Thyroid gland (tissue), 4 donors: ENCODE measurements around the gene DLK1. TPM values are rescaled to one million over a fixed set of nuclear protein-coding genes. Genes with fewer than 3 reads are reported as not detected.

Experiments
- DNase-seq, 2 donors: peaks; one replicate each; pipeline ENCODE4 v3.0.0-alpha.2; 2019
- H3K27ac ChIP-seq, 3 donors: fragments of 200-600 bp; sonication (generic); 1 replicate in 2 of 3; 2 replicates in 1 of 3; pipeline ENCODE4 v1.5.1; 2016 to 2019; ENCODE audit warnings: mild to moderate bottlenecking in 1 of 3, moderate library complexity in 1 of 3
- H3K27me3 ChIP-seq: fragments of 200-600 bp; sonication (generic); one replicate; pipeline ENCODE4 v1.5.1; 2019
- H3K36me3 ChIP-seq, 2 donors: fragments of 200-600 bp; sonication (generic); one replicate each; pipeline ENCODE4 v1.5.1; 2016 to 2019
- H3K4me1 ChIP-seq, 2 donors: fragments of 200-600 bp; sonication (generic); one replicate each; pipeline ENCODE4 v1.5.1; 2017 to 2019
- H3K4me3 ChIP-seq, 3 donors: fragments of 200-600 bp; sonication (generic); replicated peaks in 1 of 3; 1 replicate in 2 of 3; 2 replicates in 1 of 3; pipeline ENCODE4 v1.5.1; 2016; ENCODE audit warnings: mild to moderate bottlenecking in 1 of 3
- H3K9me3 ChIP-seq: fragments of 200-600 bp; sonication (generic); one replicate; pipeline ENCODE4 v1.5.1; 2017
- CTCF ChIP-seq, 6 experiments: fragments of 200-600 bp in 3 of 6; fragments of 450-650 bp in 3 of 6; sonication (generic) in 3 of 6; IDR thresholded peaks; one replicate each; pipeline ENCODE4 v1.5.1; 2016 to 2019; ENCODE audit warnings: antibody characterized with exemption in 6 of 6, mild to moderate bottlenecking in 2 of 6, inconsistent platforms in 1 of 6, moderate library complexity in 1 of 6
- POLR2A ChIP-seq, 2 donors: fragments of 450-650 bp; IDR thresholded peaks; one replicate each; pipeline ENCODE4 v1.6.1; 2017; ENCODE audit warnings: antibody characterized with exemption in 2 of 2, mild to moderate bottlenecking in 2 of 2, moderate library complexity in 1 of 2
- WGBS, 2 donors: methylation state at CpG; one replicate each; pipeline ENCODE4 v1.1.5; 2017; 5-methylcytosine and 5-hydroxymethylcytosine counted together
- intact Hi-C: fragments of 100-400 bp; cut with DNase I; formaldehyde crosslinking; loops from one replicate; pipeline ENCODE4 v1.15.1; 2023
- total RNA-seq, 4 donors: library from RNA; depleted of rRNA; stranded (reverse); fragments of >200 nt; gene quantifications; one replicate each; pipeline ENCODE4 v1.2.3, GENCODE V29; 2016

The DLK1 gene
- total RNA-seq, 4 donors from 2014 or later: 0.40 TPM; not detected in 3

GRCh38 chr14:100734031-100734990 is 7.6 kb downstream of the DLK1 start:
- Histone ChIP-seq H3K27ac (no peak overlapping the region), H3K4me1 (peaks cover 0 to 3% of the 10 kb centered on the region in 2 donors), H3K4me3 (no peak overlapping the region), H3K27me3 (no peaks in the 10 kb centered on the region), H3K36me3 (no peaks in the 10 kb centered on the region), H3K9me3 (no peaks in the 10 kb centered on the region)
- WGBS, 2 donors: 90 to 93% methylated on average over 37 of the region's 52 CpGs
- no peak for DNase-seq
- intact Hi-C loops: no loop called here
- TF ChIP-seq POLR2A (IDR thresholded peaks at IDR 0.05): no peak
- no peak for TF ChIP-seq CTCF (IDR thresholded peaks at IDR 0.05)

- no peak overlapping the region for H3K4me3 ChIP-seq
- TF ChIP-seq CTCF (IDR thresholded peaks at IDR 0.05): no peak
- no peak for TF ChIP-seq POLR2A (IDR thresholded peaks at IDR 0.05)
- no peaks in the 10 kb centered on the region for H3K36me3 ChIP-seq
- intact Hi-C loops: no loop called here
- H3K27me3 ChIP-seq: no peaks in the 10 kb centered on the region
- no peak for DNase-seq
- H3K9me3 ChIP-seq: no peaks in the 10 kb centered on the region
- H3K4me1 ChIP-seq: peaks cover 0 to 3% of the 10 kb centered on the region in 2 donors
- no peak overlapping the region for H3K27ac ChIP-seq
- 90 to 95% methylated on average over 17 of the region's 17 CpGs for WGBS, 2 donors
These were observed 8.6 kb downstream of the DLK1 start for GRCh38 chr14:100735271-100735670.

- Histone ChIP-seq H3K36me3 (no peaks in the 10 kb centered on the region), H3K9me3 (no peaks in the 10 kb centered on the region), H3K4me1 (peaks cover 0 to 3% of the 10 kb centered on the region in 2 donors), H3K27me3 (no peaks in the 10 kb centered on the region), H3K27ac (no peak overlapping the region), H3K4me3 (no peak overlapping the region)
- intact Hi-C loops: no loop called here
- no peak for DNase-seq
- TF ChIP-seq POLR2A (IDR thresholded peaks at IDR 0.05) (no peak), CTCF (IDR thresholded peaks at IDR 0.05) (no peak)
- 64 to 65% methylated on average over 21 to 22 of the region's 22 CpGs for WGBS, 2 donors
These were observed 9.8 kb downstream of the DLK1 start for GRCh38 chr14:100736269-100737180.

GRCh38 chr14:100737526-100737925 is 10.8 kb downstream of the DLK1 start:
- Histone ChIP-seq H3K4me3 (no peak overlapping the region), H3K27ac (no peak overlapping the region), H3K4me1 (peaks cover 0 to 3% of the 10 kb centered on the region in 2 donors), H3K27me3 (no peaks in the 10 kb centered on the region), H3K9me3 (no peaks in the 10 kb centered on the region), H3K36me3 (no peaks in the 10 kb centered on the region)
- DNase-seq: no peak
- WGBS, 2 donors: 90 to 91% methylated on average over 17 of the region's 17 CpGs
- intact Hi-C loops: no loop called here
- no peak for TF ChIP-seq CTCF (IDR thresholded peaks at IDR 0.05)
- TF ChIP-seq POLR2A (IDR thresholded peaks at IDR 0.05): no peak
